ENCODE measurements around the gene OR6A2. TPM values are rescaled to one million over a fixed set of nuclear protein-coding genes. Genes with fewer than 3 reads are reported as not detected.
A peak's percentile ranks its signal among the peaks of the same experiment; 100 is the strongest.
"Not testable (repeated sequence)": the region's sequence is repeated elsewhere in the genome, so short reads cannot be mapped to it uniquely, and the experiment has no call there.

The OR6A2 gene
- not detected in 2 replicates for total RNA-seq (2014; rRNA removed; shearing (Covaris generic))

GRCh38 chr11:6799402-6799801 is at the start of gene OR6A2:
TSS of gene OR6A2 (minus strand) at chr11:6799689. CDS start at chr11:6795708, 3,981 bp downstream.
- Histone ChIP-seq H3K27me3 (no peaks in the 10 kb centered on the region), H3K27ac (no peak within 1 kb of the TSS), H3K36me3 (no peaks in the 10 kb centered on the region), H3K4me1 (no peaks in the 10 kb centered on the region), H3K4me3 (no peak within 1 kb of the TSS), H3K9me3 (replicated peaks) (no peaks in the 10 kb centered on the region)
- no peak for DNase-seq

- no peak within 1 kb of the TSS for H3K27ac ChIP-seq
- H3K36me3 ChIP-seq: no peaks in the 10 kb centered on the region
- no peaks in the 10 kb centered on the region for H3K9me3 ChIP-seq (replicated peaks)
- no peak within 1 kb of the TSS for H3K4me3 ChIP-seq
- H3K27me3 ChIP-seq: no peaks in the 10 kb centered on the region
- DNase-seq: no peak
- no peaks in the 10 kb centered on the region for H3K4me1 ChIP-seq
Observed at GRCh38 chr11:6845383-6845782, 45.9 kb upstream of the OR6A2 start, which contains the start of gene OR10A5. TSS of gene OR10A5 (plus strand) at chr11:6845683. CDS start at chr11:6845683, 0 bp downstream.

GRCh38 chr11:6844356-6844755 is 44.9 kb upstream of the OR6A2 start:
- Histone ChIP-seq H3K9me3 (replicated peaks) (no peaks in the 10 kb centered on the region), H3K27ac (no peak overlapping the region), H3K27me3 (peaks cover 7% of the 10 kb centered on the region; the same call in 1 of the 2 replicates), H3K4me1 (no peaks in the 10 kb centered on the region), H3K36me3 (no peaks in the 10 kb centered on the region), H3K4me3 (no peak overlapping the region)
- DNase-seq: peak; percentile 6 to 22

- H3K36me3 ChIP-seq: no peaks in the 10 kb centered on the region
- H3K4me1 ChIP-seq: no peaks in the 10 kb centered on the region
- peaks cover 7% of the 10 kb centered on the region; the same call in 1 of the 2 replicates for H3K27me3 ChIP-seq
- no peaks in the 10 kb centered on the region for H3K9me3 ChIP-seq (replicated peaks)
- H3K27ac ChIP-seq: no peak overlapping the region
- DNase-seq: peak in 1 of 2 experiments; percentile 5
- no peak overlapping the region for H3K4me3 ChIP-seq
Observed at GRCh38 chr11:6843670-6844069, 44.2 kb upstream of the OR6A2 start.

- peaks cover 7% of the 10 kb centered on the region; the same call in 1 of the 2 replicates for H3K27me3 ChIP-seq
- H3K9me3 ChIP-seq (replicated peaks): no peaks in the 10 kb centered on the region
- no peaks in the 10 kb centered on the region for H3K36me3 ChIP-seq
- H3K4me3 ChIP-seq: no peak overlapping the region
- no peaks in the 10 kb centered on the region for H3K4me1 ChIP-seq
- H3K27ac ChIP-seq: no peak overlapping the region
- no peak for DNase-seq
Observed at GRCh38 chr11:6841694-6842093, 42.2 kb upstream of the OR6A2 start.

GRCh38 chr11:6834021-6834420 is 34.5 kb upstream of the OR6A2 start:
- Histone ChIP-seq H3K4me1 (no peaks in the 10 kb centered on the region), H3K9me3 (replicated peaks) (no peaks in the 10 kb centered on the region), H3K36me3 (no peaks in the 10 kb centered on the region), H3K27me3 (no peaks in the 10 kb centered on the region), H3K4me3 (no peak overlapping the region), H3K27ac (no peak overlapping the region)
- no peak for DNase-seq

GRCh38 chr11:6833356-6833755 is 33.9 kb upstream of the OR6A2 start:
- no peaks in the 10 kb centered on the region for H3K9me3 ChIP-seq (replicated peaks)
- H3K36me3 ChIP-seq: no peaks in the 10 kb centered on the region
- no peaks in the 10 kb centered on the region for H3K4me1 ChIP-seq
- no peaks in the 10 kb centered on the region for H3K27me3 ChIP-seq
- no peak overlapping the region for H3K27ac ChIP-seq
- no peak for DNase-seq
- H3K4me3 ChIP-seq: no peak overlapping the region

GRCh38 chr11:6828103-6828502 is 28.6 kb upstream of the OR6A2 start:
- DNase-seq: no peak
- no peak overlapping the region for H3K27ac ChIP-seq
- H3K27me3 ChIP-seq: no peaks in the 10 kb centered on the region
- H3K9me3 ChIP-seq (replicated peaks): no peaks in the 10 kb centered on the region
- no peaks in the 10 kb centered on the region for H3K4me1 ChIP-seq
- no peaks in the 10 kb centered on the region for H3K36me3 ChIP-seq
- no peak overlapping the region for H3K4me3 ChIP-seq

GRCh38 chr11:6825231-6825744 is 25.8 kb upstream of the OR6A2 start:
- Histone ChIP-seq H3K4me3 (no peak overlapping the region), H3K4me1 (no peaks in the 10 kb centered on the region), H3K9me3 (replicated peaks) (no peaks in the 10 kb centered on the region), H3K27me3 (no peaks in the 10 kb centered on the region), H3K36me3 (no peaks in the 10 kb centered on the region), H3K27ac (no peak overlapping the region)
- DNase-seq: peak in 1 of 2 experiments; percentile 10

- DNase-seq: no peak
- no peaks in the 10 kb centered on the region for H3K27me3 ChIP-seq
- H3K27ac ChIP-seq: no peak overlapping the region
- no peak overlapping the region for H3K4me3 ChIP-seq
- no peaks in the 10 kb centered on the region for H3K36me3 ChIP-seq
- no peaks in the 10 kb centered on the region for H3K9me3 ChIP-seq (replicated peaks)
- H3K4me1 ChIP-seq: no peaks in the 10 kb centered on the region
Observed at GRCh38 chr11:6824136-6824823, 24.8 kb upstream of the OR6A2 start.

GRCh38 chr11:6818967-6819366 is 19.5 kb upstream of the OR6A2 start:
- DNase-seq: no peak
- Histone ChIP-seq H3K4me1 (no peaks in the 10 kb centered on the region), H3K4me3 (no peak overlapping the region), H3K9me3 (replicated peaks) (no peaks in the 10 kb centered on the region), H3K27me3 (no peaks in the 10 kb centered on the region), H3K27ac (no peak overlapping the region), H3K36me3 (no peaks in the 10 kb centered on the region)

GRCh38 chr11:6817694-6818093 is 18.2 kb upstream of the OR6A2 start:
- Histone ChIP-seq H3K36me3 (no peaks in the 10 kb centered on the region), H3K4me1 (no peaks in the 10 kb centered on the region), H3K9me3 (replicated peaks) (no peaks in the 10 kb centered on the region), H3K4me3 (no peak overlapping the region), H3K27me3 (no peaks in the 10 kb centered on the region), H3K27ac (no peak overlapping the region)
- no peak for DNase-seq

- H3K4me3 ChIP-seq: no peak overlapping the region
- H3K27ac ChIP-seq: no peak overlapping the region
- H3K9me3 ChIP-seq (replicated peaks): no peaks in the 10 kb centered on the region
- no peaks in the 10 kb centered on the region for H3K4me1 ChIP-seq
- no peaks in the 10 kb centered on the region for H3K27me3 ChIP-seq
- DNase-seq: no peak
- H3K36me3 ChIP-seq: no peaks in the 10 kb centered on the region
Observed at GRCh38 chr11:6813656-6814055, 14.2 kb upstream of the OR6A2 start.

GRCh38 chr11:6812390-6813005 is 13.0 kb upstream of the OR6A2 start:
- Histone ChIP-seq H3K4me3 (no peak overlapping the region), H3K27me3 (no peaks in the 10 kb centered on the region), H3K9me3 (replicated peaks) (no peaks in the 10 kb centered on the region), H3K27ac (no peak overlapping the region), H3K36me3 (no peaks in the 10 kb centered on the region), H3K4me1 (no peaks in the 10 kb centered on the region)
- peak; percentile 17 to 66 for DNase-seq

GRCh38 chr11:6801075-6801474 is 1.6 kb upstream of the OR6A2 start:
- not testable (repeated sequence) for H3K27me3 ChIP-seq; DNase-seq; H3K36me3 ChIP-seq; H3K4me1 ChIP-seq; H3K9me3 ChIP-seq (replicated peaks); H3K4me3 ChIP-seq; H3K27ac ChIP-seq
